HCT116 (cell line): Measurements from ENCODE around the gene ZNF646. TPM values are rescaled to one million over a fixed set of nuclear protein-coding genes. Genes with fewer than 3 reads are reported as not detected.
A peak's percentile ranks its signal among the peaks of the same experiment; 100 is the strongest.

Experiments used
- ATAC-seq: fragments of 200-7000 bp; cut with Tn5 transposase; 2 replicates; pipeline ENCODE4 v1.9.1; 2020; ENCODE audit warnings: mild to moderate bottlenecking, moderate library complexity
- BruUV-seq: library from RNA; stranded (reverse); fragments of 400-500 nt; replicated peaks from 2 replicates; lab custom pipeline; 2021; lab: Mats Ljungman, UMichigan
- CTCF ChIA-PET: fragments of 300-600 bp; sonication (Branson Sonifier 250); formaldehyde crosslinking; loops from one replicate; lab custom pipeline; 2021; ENCODE audit warnings: antibody characterized with exemption; lab: Charles Lee
- POLR2A ChIA-PET: fragments of 300-600, 350-600 bp; sonication (Branson Sonifier 250); formaldehyde crosslinking; loops from one replicate; lab custom pipeline; 2021; ENCODE audit warnings: antibody characterized with exemption; lab: Charles Lee
- RAD21 ChIA-PET, 2 experiments: fragments of 300-600 bp; sonication (Branson Sonifier 250); formaldehyde crosslinking; loops; one replicate each; lab custom pipeline; 2023; ENCODE audit warnings: low total read pairs in 2 of 2; ENCODE audit not compliant: uncharacterized antibody in 2 of 2, unreplicated experiment in 2 of 2, low non-redundant PET in 1 of 2; lab: Charles Lee
- DNase-seq: peaks from one replicate; pipeline ENCODE4 v3.0.0-alpha.2; 2010; ENCODE audit warnings: low read depth, low spot score
- H2AFZ ChIP-seq: fragments of 200-600 bp; shearing (Covaris generic), sonication (generic); 2 replicates; pipeline ENCODE4 v1.6.1; 2017; ENCODE audit warnings: low read depth, mixed run types, mixed read lengths, antibody characterized with exemption, low read length; ENCODE audit not compliant: poor library complexity, severe bottlenecking
- H3K27ac ChIP-seq: 2 replicates; pipeline ENCODE4 v1.5.1; 2012; ENCODE audit warnings: low read depth, low read length
- H3K27me3 ChIP-seq: fragments of 200-600 bp; sonication (generic); 2 replicates; pipeline ENCODE4 v1.6.1; 2016; ENCODE audit warnings: mixed run types, low read length, mixed read lengths; ENCODE audit not compliant: insufficient read depth
- H3K36me3 ChIP-seq, 2 experiments: fragments of 200-500 bp in 1 of 2; fragments of 200-600 bp in 1 of 2; sonication (Bioruptor generic) in 1 of 2; sonication (generic) in 1 of 2; 2 replicates each; pipeline versions ENCODE4 v1.5.1 to v1.6.1; 2014 to 2016; ENCODE audit warnings: low read length in 2 of 2, inconsistent platforms in 1 of 2, mixed read lengths in 1 of 2, mixed run types in 1 of 2; ENCODE audit not compliant: insufficient read depth in 2 of 2, control insufficient read depth in 1 of 2
- H3K4me1 ChIP-seq, 2 experiments: fragments of 200-600 bp in 1 of 2; sonication (generic) in 1 of 2; 2 replicates each; pipeline versions ENCODE4 v1.5.1 to v1.6.1; 2012 to 2017; ENCODE audit warnings: low read length in 2 of 2, inconsistent platforms in 1 of 2, mild to moderate bottlenecking in 1 of 2, mixed read lengths in 1 of 2, mixed run types in 1 of 2, moderate library complexity in 1 of 2; ENCODE audit not compliant: insufficient read depth in 2 of 2, control insufficient read depth in 1 of 2
- H3K4me2 ChIP-seq: fragments of 200-600 bp; sonication (generic); 2 replicates; pipeline ENCODE4 v1.6.1; 2017; ENCODE audit warnings: mixed run types, low read length, mixed read lengths
- H3K4me3 ChIP-seq, 2 experiments: fragments of 200-600 bp in 1 of 2; sonication (generic) in 1 of 2; replicated peaks in 1 of 2; 2 replicates each; pipeline ENCODE4 v1.5.1; 2011 to 2016; ENCODE audit warnings: low read length in 2 of 2, control low read depth in 1 of 2, low read depth in 1 of 2, mild to moderate bottlenecking in 1 of 2, mixed read lengths in 1 of 2, mixed run types in 1 of 2
- H3K79me2 ChIP-seq: fragments of 200-600 bp; sonication (generic); 2 replicates; pipeline ENCODE4 v1.6.1; 2017; ENCODE audit warnings: mild to moderate bottlenecking, mixed run types, low read length, moderate library complexity, mixed read lengths; ENCODE audit not compliant: insufficient read depth
- H3K9ac ChIP-seq: fragments of 200-600 bp; sonication (generic); 2 replicates; pipeline ENCODE4 v1.6.1; 2016; ENCODE audit warnings: low read length, mixed read lengths
- H3K9me2 ChIP-seq: fragments of 200-600 bp; sonication (generic), shearing (Covaris generic); 2 replicates; pipeline ENCODE4 v1.6.1; 2017; ENCODE audit warnings: mixed run types, mild to moderate bottlenecking, moderate library complexity; ENCODE audit not compliant: insufficient read depth
- H3K9me3 ChIP-seq, 2 experiments: fragments of 200-500 bp in 1 of 2; fragments of 200-600 bp in 1 of 2; sonication (Bioruptor generic) in 1 of 2; sonication (generic) in 1 of 2; 2 replicates each; pipeline ENCODE4 v1.6.1; 2014 to 2017; ENCODE audit warnings: low read length in 2 of 2, mixed read lengths in 2 of 2, inconsistent platforms in 1 of 2, low read depth in 1 of 2, mild to moderate bottlenecking in 1 of 2, mixed run types in 1 of 2, moderate library complexity in 1 of 2; ENCODE audit not compliant: control insufficient read depth in 1 of 2, insufficient read depth in 1 of 2
- H4K20me1 ChIP-seq: fragments of 200-600 bp; sonication (generic), shearing (Covaris generic); 2 replicates; pipeline ENCODE4 v1.6.1; 2017; ENCODE audit warnings: mixed run types, mild to moderate bottlenecking, moderate library complexity; ENCODE audit not compliant: insufficient read depth
- CTCF ChIP-seq, 3 experiments: fragments of 200-600 bp in 1 of 3; sonication (generic) in 1 of 3; IDR thresholded peaks in 2 of 3; conservative IDR thresholded peaks in 1 of 3; 2 replicates each; pipeline ENCODE4 v1.5.1; 2012 to 2017; ENCODE audit warnings: low read depth in 2 of 3, low read length in 2 of 3, antibody characterized with exemption in 1 of 3, borderline replicate concordance in 1 of 3, control low read depth in 1 of 3, mild to moderate bottlenecking in 1 of 3, mixed read lengths in 1 of 3, mixed run types in 1 of 3, moderate library complexity in 1 of 3; ENCODE audit not compliant: insufficient read depth in 1 of 3
- EGR1 ChIP-seq: IDR thresholded peaks from 2 replicates; pipeline ENCODE4 v1.6.1; 2012; ENCODE audit warnings: low read depth
- ELF1 ChIP-seq: IDR thresholded peaks from 2 replicates; pipeline ENCODE4 v1.6.1; 2012; ENCODE audit warnings: low read depth, borderline replicate concordance
- EZH2 ChIP-seq: fragments of 200-600 bp; sonication (generic); IDR thresholded peaks from 2 replicates; pipeline ENCODE4 v1.6.1; 2017; ENCODE audit warnings: antibody characterized with exemption, mixed run types
- EZH2phosphoT487 ChIP-seq: fragments of 200-600 bp; IDR thresholded peaks from 2 replicates; pipeline ENCODE4 v1.6.1; 2018; ENCODE audit warnings: antibody characterized with exemption, borderline replicate concordance
- FOSL1 ChIP-seq: IDR thresholded peaks from 2 replicates; pipeline ENCODE4 v1.6.1; 2012; ENCODE audit warnings: low read depth
- MAX ChIP-seq: IDR thresholded peaks from 2 replicates; pipeline ENCODE4 v1.6.1; 2012
- POLR2AphosphoS5 ChIP-seq: IDR thresholded peaks from 2 replicates; pipeline ENCODE4 v1.6.1; 2011; ENCODE audit warnings: mild to moderate bottlenecking, low read depth, low read length, moderate library complexity
- REST ChIP-seq: IDR thresholded peaks from 2 replicates; pipeline ENCODE4 v1.6.1; 2012; ENCODE audit warnings: low read depth
- SIN3A ChIP-seq: IDR thresholded peaks from 2 replicates; pipeline ENCODE4 v1.6.1; 2012; ENCODE audit warnings: low read depth
- SRF ChIP-seq: IDR thresholded peaks from 2 replicates; pipeline ENCODE4 v1.6.1; 2012; ENCODE audit warnings: low read depth
- YY1 ChIP-seq: IDR thresholded peaks from 2 replicates; pipeline ENCODE4 v1.6.1; 2011; ENCODE audit warnings: low read length, low read depth, moderate library complexity, mild to moderate bottlenecking; ENCODE audit not compliant: insufficient replicate concordance; ENCODE audit errors: extremely low read depth
- ZBTB33 ChIP-seq: IDR thresholded peaks from 2 replicates; pipeline ENCODE4 v1.6.1; 2011; ENCODE audit warnings: mild to moderate bottlenecking, low read length, moderate library complexity; ENCODE audit not compliant: insufficient replicate concordance; ENCODE audit errors: extremely low read depth
- ZNF274 ChIP-seq: fragments of 200-500 bp; sonication (Bioruptor generic); IDR thresholded peaks from 2 replicates; pipeline ENCODE4 v1.6.1; 2014; ENCODE audit warnings: mild to moderate bottlenecking, low read depth, low read length, inconsistent platforms
- intact Hi-C: fragments of 100-400 bp; cut with micrococcal nuclease; formaldehyde crosslinking; loops from 2 replicates; pipeline ENCODE4 v1.10.0; 2022
- total RNA-seq: library from RNA; stranded (reverse); gene quantifications from one replicate; pipeline ENCODE4 v1.2.1, GENCODE V29; 2021; ENCODE audit not compliant: unreplicated experiment

The ZNF646 gene
- total RNA-seq, 1 experiment from 2014 or later = 17.7 TPM

GRCh38 chr16:31092330-31092729 is 18.1 kb downstream of the ZNF646 start:
- H3K4me2 ChIP-seq = peak overlapping the region; percentile 99; the same call in 1 of the 2 replicates

More at GRCh38 chr16:31092330-31092729, 18.1 kb downstream of the ZNF646 start:
- Histone ChIP-seq H3K4me1 (peaks cover 13 to 27% of the 10 kb centered on the region in 2 experiments), H3K27ac (peak overlapping the region; percentile 27; the same call in 1 of the 2 replicates), H3K9me3 (no peaks in the 10 kb centered on the region), H4K20me1 (no peaks in the 10 kb centered on the region), H2AFZ (no peak overlapping the region), H3K4me3 (no peak overlapping the region), H3K79me2 (peaks cover 36% of the 10 kb centered on the region), H3K9me2 (no peaks in the 10 kb centered on the region), H3K9ac (no peak overlapping the region), H3K27me3 (no peaks in the 10 kb centered on the region), H3K36me3 (peaks cover 0 to 8% of the 10 kb centered on the region in 2 experiments; a peak in 3 of 4 replicates)
- DNase-seq = no peak
- intact Hi-C loops = loop anchor here (5.0 to 10.0 kb wide), 2 partner anchors 95 to 138 kb away; partner anchors contain the start of gene SETD1A
- ChIA-PET RAD21 (no interaction called here), POLR2A (interaction anchor here (1.2 to 4.7 kb wide), 3 partner anchors 18 to 25 kb away, joined by 4 to 17 read pairs (median 8); partner anchors contain the start of genes KAT8, ZNF646 and ZNF668), CTCF (interaction anchor here (0.6 to 1.5 kb wide), 3 partner anchors 18 to 107 kb away, joined by 3 to 8 read pairs (median 5); partner anchors contain the start of genes HSD3B7, ZNF646 and ZNF668)
- TF ChIP-seq ELF1 (no peak), EZH2phosphoT487 (no peak), ZNF274 (no peak), SIN3A (no peak), YY1 (no peak), REST (no peak), POLR2AphosphoS5 (no peak), FOSL1 (no peak), SRF (no peak), EGR1 (no peak), CTCF (IDR thresholded peaks at IDR 0.05 in 2 of 3, conservative IDR thresholded peaks at IDR 0.05 in 1 of 3; ENCODE audit: borderline replicate concordance in 1 of 3, insufficient read depth in 1 of 3, low read depth in 2 of 3, low read length in 2 of 3) (no peak), EZH2 (no peak), MAX (no peak), ZBTB33 (no peak)
- no TSS peak for BruUV-seq
- no peak for ATAC-seq
